ENCODE data around the gene BRF1. TPM values are rescaled to one million over a fixed set of nuclear protein-coding genes. Genes with fewer than 3 reads are reported as not detected.
"Not testable (repeated sequence)": the region's sequence is repeated elsewhere in the genome, so short reads cannot be mapped to it uniquely, and the experiment has no call there.

BRF1 gene
- total and polyA plus RNA-seq, 2 of the 13 experiments (the other 11 are each of a cell fraction or from before 2014, with no cell fraction given) = 5.1 to 11.0 TPM

DNA sequence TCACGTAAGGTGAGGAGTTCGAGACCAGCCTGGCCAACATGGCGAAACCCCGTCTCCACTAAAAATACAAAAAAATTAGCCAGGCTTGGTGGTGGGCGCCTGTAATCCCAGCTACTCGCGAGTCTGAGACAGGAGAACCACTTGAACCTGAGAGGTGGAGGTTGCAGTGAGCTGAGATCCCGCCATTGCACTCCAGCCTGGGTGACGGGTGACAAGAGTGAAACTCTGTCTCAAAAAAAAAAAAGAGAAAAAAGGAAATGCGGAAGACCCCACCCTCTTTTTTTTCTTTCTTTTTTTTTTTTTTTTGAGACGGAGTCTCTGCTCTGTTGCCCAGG, 1.1 kb upstream of the BRF1 start:
- 96% methylated on average over 11 of the region's 11 CpGs for WGBS (ENCODE audit: low lambda C conversion rate)
- H2AFZ ChIP-seq (ENCODE audit: low read length); H3K36me3 ChIP-seq (replicated peaks in 1 of 2; ENCODE audit: control insufficient read depth in 1 of 2, insufficient read depth in 2 of 2, low read length in 2 of 2); intact Hi-C loops (cut with micrococcal nuclease; ENCODE audit: unreplicated experiment); H3K27ac ChIP-seq (ENCODE audit: extremely low read length, insufficient read depth, low read length); FAIRE-seq; ATAC-seq; in situ Hi-C loops (cut with HindIII; ENCODE audit: extremely low pct_ligation_motif_present, low pct_unique_long_range_greater_than_20kb); BruUV-seq (replicated peaks); CTCF ChIA-PET (ENCODE audit: low intra/inter-chr PET ratio, low total read pairs); H3K27me3 ChIP-seq (ENCODE audit: control insufficient read depth in 1 of 2, insufficient read depth in 2 of 2, low read length in 2 of 2); H3K9me3 ChIP-seq (ENCODE audit: low read length); DNase-seq (ENCODE audit: low spot score): not testable (repeated sequence)
- Histone ChIP-seq H3K4me3 (replicated peaks in 1 of 3; ENCODE audit: insufficient read depth in 1 of 3, low read depth in 2 of 3, low read length in 3 of 3) (peak overlapping the region; percentile 68 to 92 (median 68); a peak in 4 of 6 replicates), H3K4me2 (ENCODE audit: low read depth, low read length) (peak overlapping the region; percentile 71), H3K79me2 (ENCODE audit: insufficient read depth, low read length) (peaks cover 23% of the 10 kb centered on the region), H3K9ac (ENCODE audit: insufficient read depth, low read depth, low read length) (peak overlapping the region; percentile 62; the same call in 1 of the 2 replicates), H4K20me1 (ENCODE audit: insufficient read depth, low read length) (peaks cover 10% of the 10 kb centered on the region; the same call in 1 of the 2 replicates), H3K4me1 (ENCODE audit: insufficient read depth, low read length) (peaks cover 37% of the 10 kb centered on the region)
- POLR2A ChIA-PET = interaction anchor here (1.4 to 2.2 kb wide), 3 partner anchors 12 to 25 kb away, joined by 5 to 34 read pairs (median 7); partner anchors contain the start of gene PACS2
- TF ChIP-seq, protein P1, sequence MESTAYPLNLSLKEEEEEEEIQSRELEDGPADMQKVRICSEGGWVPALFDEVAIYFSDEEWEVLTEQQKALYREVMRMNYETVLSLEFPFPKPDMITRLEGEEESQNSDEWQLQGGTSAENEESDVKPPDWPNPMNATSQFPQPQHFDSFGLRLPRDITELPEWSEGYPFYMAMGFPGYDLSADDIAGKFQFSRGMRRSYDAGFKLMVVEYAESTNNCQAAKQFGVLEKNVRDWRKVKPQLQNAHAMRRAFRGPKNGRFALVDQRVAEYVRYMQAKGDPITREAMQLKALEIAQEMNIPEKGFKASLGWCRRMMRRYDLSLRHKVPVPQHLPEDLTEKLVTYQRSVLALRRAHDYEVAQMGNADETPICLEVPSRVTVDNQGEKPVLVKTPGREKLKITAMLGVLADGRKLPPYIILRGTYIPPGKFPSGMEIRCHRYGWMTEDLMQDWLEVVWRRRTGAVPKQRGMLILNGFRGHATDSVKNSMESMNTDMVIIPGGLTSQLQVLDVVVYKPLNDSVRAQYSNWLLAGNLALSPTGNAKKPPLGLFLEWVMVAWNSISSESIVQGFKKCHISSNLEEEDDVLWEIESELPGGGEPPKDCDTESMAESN (CRISPR knock-in tag; conservative IDR thresholded peaks at IDR 0.05) = 0 out of 2 replicates have a peak, but pooled peaks have one; percentile 1

- peak overlapping the region; percentile 88 for H3K9ac ChIP-seq (ENCODE audit: insufficient read depth, low read depth, low read length)
- peaks cover 37% of the 10 kb centered on the region for H3K4me1 ChIP-seq (ENCODE audit: insufficient read depth, low read length)
- FAIRE-seq = no peak
- ATAC-seq = peak; percentile 82
- H3K9me3 ChIP-seq (ENCODE audit: low read length) = no peaks in the 10 kb centered on the region
- peak overlapping the region; percentile 68 to 99 (median 92) for H3K4me3 ChIP-seq (replicated peaks in 1 of 3; ENCODE audit: insufficient read depth in 1 of 3, low read depth in 2 of 3, low read length in 3 of 3)
- no peaks in the 10 kb centered on the region; a peak in 1 of 5 replicates for H3K27me3 ChIP-seq (ENCODE audit: control insufficient read depth in 1 of 2, insufficient read depth in 2 of 2, low read length in 2 of 2)
- TSS peak; percentile 62 for BruUV-seq (replicated peaks)
- no peaks in the 10 kb centered on the region for H3K36me3 ChIP-seq (replicated peaks in 1 of 2; ENCODE audit: control insufficient read depth in 1 of 2, insufficient read depth in 2 of 2, low read length in 2 of 2)
- H3K4me2 ChIP-seq (ENCODE audit: low read depth, low read length) = peak overlapping the region; percentile 78
- H4K20me1 ChIP-seq (ENCODE audit: insufficient read depth, low read length) = peaks cover 10% of the 10 kb centered on the region; the same call in 1 of the 2 replicates
- H2AFZ ChIP-seq (ENCODE audit: low read length) = no peak overlapping the region
- 14% methylated on average over 36 of the region's 65 CpGs for WGBS (ENCODE audit: low lambda C conversion rate)
- in situ Hi-C loops (cut with HindIII; ENCODE audit: extremely low pct_ligation_motif_present, low pct_unique_long_range_greater_than_20kb) = no loop called here
- peak overlapping the region; percentile 95 for H3K27ac ChIP-seq (ENCODE audit: extremely low read length, insufficient read depth, low read length)
- ChIA-PET POLR2A (interaction anchor here (0.7 to 2.2 kb wide), 16 partner anchors 10 to 614 kb away, joined by 3 to 34 read pairs (median 4); partner anchors contain the start of genes PACS2 and TEX22), CTCF (ENCODE audit: low intra/inter-chr PET ratio, low total read pairs) (no interaction called here)
- intact Hi-C loops (cut with micrococcal nuclease; ENCODE audit: unreplicated experiment) = no loop called here
- peak; percentile 90 for DNase-seq (ENCODE audit: low spot score)
- peaks cover 26% of the 10 kb centered on the region for H3K79me2 ChIP-seq (ENCODE audit: insufficient read depth, low read length)
- TF ChIP-seq BRD4 (CRISPR knock-in tag; IDR thresholded peaks at IDR 0.05) (0 out of 2 replicates have a peak, but pooled peaks have one; percentile 52), ZBTB7B (CRISPR knock-in tag; IDR thresholded peaks at IDR 0.05) (peak; percentile 51; the same call in 1 of the 2 replicates), ZBTB20 (CRISPR knock-in tag; IDR thresholded peaks at IDR 0.05; ENCODE audit: borderline replicate concordance, low read depth) (peak; percentile 60; the same call in 1 of the 2 replicates), ZMYM3 (CRISPR knock-in tag; IDR thresholded peaks at IDR 0.05) (peak; percentile 51; the same call in 1 of the 2 replicates), HNF1B (CRISPR knock-in tag; IDR thresholded peaks at IDR 0.05) (0 out of 2 replicates have a peak, but pooled peaks have one; percentile 29), ZNF557 (CRISPR knock-in tag; IDR thresholded peaks at IDR 0.05) (peak; percentile 35; the same call in 1 of the 2 replicates), AHR (CRISPR knock-in tag; IDR thresholded peaks at IDR 0.05) (peak; percentile 51; the same call in 1 of the 2 replicates), FOXP1 (IDR thresholded peaks at IDR 0.05) (no peak), FOXP1 (CRISPR knock-in tag; IDR thresholded peaks at IDR 0.05) (no peak), ZNF335 (CRISPR knock-in tag; IDR thresholded peaks at IDR 0.05) (no peak), HNRNPL (IDR thresholded peaks at IDR 0.05; ENCODE audit: low read depth, low read length) (no peak), ZMYM2 (CRISPR knock-in tag; IDR thresholded peaks at IDR 0.05) (0 out of 2 replicates have a peak, but pooled peaks have one; percentile 36), ZBTB8A (CRISPR knock-in tag; IDR thresholded peaks at IDR 0.05; ENCODE audit: borderline replicate concordance, low read depth) (no peak)
Measured at GRCh38 chr14:105301103-105301914, 508 bp upstream of the BRF1 start.

Measured in HepG2 (cell line).